GM21381 (cell line): ENCODE data around the gene FCSK.
A peak's percentile ranks its signal among the peaks of the same experiment; 100 is the strongest.

Experiments
- ATAC-seq: cut with Tn5 transposase; IDR thresholded peaks from one replicate; pipeline ENCODE4 v1.9.1; 2021; ENCODE audit warnings: mild to moderate bottlenecking, moderate library complexity; ENCODE audit not compliant: unreplicated experiment

Gene FCSK

DNA sequence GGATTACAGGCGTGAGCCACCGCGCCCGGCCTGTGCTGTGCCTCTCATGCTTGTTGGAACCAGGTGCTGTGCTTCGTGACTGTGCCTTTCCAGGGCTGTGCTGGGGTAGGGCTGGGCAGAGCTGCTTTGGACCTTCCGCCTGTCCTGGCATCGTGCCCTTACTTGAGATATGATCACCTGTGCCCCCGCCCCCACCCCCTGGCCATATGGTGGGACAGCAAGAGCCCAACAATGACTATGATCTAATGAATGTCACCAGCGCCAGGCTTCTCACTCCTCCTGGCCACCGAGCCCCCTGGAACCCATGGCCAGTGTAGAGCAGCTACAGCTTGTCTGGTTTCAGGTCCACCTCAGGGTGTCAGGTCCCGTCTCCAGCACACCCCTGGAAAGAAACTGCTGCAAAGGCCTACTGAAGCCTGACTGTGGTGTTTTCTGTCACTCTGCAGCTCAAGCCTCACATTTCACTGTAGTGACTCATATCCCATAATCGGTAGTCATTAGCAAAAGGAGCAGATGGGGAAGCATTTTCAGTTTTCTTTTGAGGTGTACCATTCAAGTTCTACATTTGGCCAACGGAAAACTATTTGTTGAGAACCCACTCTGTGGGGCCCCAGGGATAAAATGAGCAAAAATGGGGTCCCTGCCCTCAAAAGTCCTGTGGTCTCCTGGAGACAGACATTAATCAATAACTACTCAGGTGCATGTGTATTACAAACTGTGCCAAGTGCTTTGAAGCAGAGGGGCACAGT, 22.1 kb downstream of the FCSK start:
- ATAC-seq: peak; percentile 90

DNA sequence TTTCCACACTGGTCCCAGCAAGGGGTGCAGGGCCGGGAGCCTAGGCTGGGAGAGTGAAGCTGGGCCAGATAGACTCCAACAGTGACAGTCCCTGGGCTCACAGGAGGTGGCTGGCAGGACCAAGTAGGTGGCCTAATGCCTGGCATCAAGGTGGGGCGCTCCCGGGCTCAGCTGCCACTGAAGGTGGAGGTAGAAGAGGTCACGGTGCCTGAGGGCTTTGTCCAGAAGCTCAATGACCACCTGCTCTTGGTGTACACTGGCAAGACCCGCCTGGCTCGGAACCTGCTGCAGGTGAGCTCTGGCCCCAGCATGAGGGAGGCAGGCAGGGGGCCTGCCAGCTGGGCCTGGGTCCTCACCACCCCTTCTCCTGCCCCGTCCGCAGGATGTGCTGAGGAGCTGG, 23.8 kb downstream of the FCSK start:
- no peak for ATAC-seq

DNA sequence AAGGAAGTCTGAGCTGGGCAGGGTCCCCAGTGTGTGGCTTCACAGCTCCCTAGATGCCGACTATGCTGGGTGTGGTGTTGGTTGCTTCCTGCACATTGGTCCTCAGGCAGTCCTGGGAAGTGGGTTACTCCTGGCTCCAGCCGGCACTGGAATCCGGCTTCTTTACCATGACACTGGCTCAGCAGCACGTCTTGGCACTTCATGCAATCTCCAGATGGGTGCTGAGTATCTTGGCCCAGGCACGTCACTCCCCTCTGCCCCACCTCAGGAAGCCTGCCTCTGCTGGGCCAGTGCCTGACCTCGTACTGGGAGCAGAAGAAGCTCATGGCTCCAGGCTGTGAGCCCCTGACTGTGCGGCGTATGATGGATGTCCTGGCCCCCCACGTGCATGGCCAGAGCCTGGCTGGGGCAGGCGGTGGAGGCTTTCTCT, 24.5 kb downstream of the FCSK start:
- ATAC-seq: no peak

- no peak for ATAC-seq
These were observed 26.0 kb downstream of the FCSK start for GRCh38 chr16:70480127-70481105.

DNA sequence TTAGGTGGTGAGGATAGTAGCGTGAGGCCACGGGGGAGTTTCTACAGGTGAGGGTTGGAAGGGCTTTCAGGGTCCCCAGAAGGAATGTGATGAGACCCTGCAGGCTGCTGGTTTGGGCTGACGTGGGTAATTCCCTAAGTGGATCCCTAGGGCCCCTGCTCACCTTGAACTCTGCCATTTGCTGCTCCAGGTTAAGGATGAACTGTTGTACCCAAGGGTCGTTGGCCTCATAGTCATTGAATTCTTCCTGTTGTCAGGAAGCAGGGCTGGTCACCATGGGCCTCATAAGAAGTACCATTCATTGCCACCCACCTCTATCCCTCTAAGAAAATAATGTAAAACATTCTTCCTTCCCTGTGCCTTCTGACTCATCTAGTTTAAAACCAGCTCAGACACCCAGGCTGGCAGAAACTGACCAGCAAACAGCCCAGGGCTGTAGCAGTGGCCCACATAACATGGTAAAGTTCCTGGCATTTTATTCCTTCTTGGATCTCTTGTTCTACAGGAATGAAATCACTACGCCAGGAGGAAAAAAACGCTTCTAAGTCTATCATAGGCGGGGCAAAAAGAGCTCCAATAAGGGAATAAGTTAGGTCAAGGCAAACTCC, 27.6 kb downstream of the FCSK start:
- no peak for ATAC-seq

DNA sequence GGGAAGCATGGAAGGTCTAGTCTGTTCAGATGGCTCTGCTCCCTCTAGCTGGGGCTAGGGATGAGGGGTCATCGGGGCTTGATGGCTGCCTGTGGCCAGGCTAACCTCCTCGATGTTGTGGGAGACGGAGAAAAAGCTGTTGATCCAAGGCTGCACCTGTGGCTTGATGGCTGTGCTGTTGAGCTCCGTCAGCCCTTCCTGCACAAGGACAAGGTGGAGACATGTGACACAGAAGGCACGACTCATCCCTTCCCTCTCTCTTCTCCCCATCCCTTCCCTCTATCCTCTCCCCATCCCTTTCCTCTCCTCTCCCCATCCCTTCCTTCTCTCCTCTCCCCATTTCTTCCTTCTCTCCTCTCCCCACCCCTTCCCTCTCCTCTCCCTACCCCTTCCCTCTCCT, 28.2 kb downstream of the FCSK start:
- ATAC-seq: no peak

DNA sequence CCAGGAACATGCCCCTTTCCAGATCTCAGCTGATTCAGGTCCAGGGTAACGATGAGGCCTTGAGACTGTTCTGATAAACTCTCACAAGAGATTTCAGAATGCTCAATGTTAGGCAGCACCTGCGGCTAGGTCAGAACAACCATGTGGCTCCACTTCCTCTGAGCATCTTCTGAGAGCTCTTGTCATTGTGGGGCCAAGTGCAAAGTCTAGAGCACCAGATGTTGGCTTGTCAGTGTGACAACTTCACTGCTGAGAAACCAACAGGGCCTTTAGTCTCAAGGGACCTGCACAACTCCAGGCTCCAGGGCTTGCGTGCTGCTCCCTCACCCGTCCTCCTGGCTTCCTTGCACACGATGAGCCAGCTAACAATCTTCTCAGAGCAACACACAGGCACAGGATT, 29.0 kb downstream of the FCSK start:
- no peak for ATAC-seq

GRCh38 chr16:70484867-70485266, 30.5 kb downstream of the FCSK start:
- ATAC-seq: no peak

DNA sequence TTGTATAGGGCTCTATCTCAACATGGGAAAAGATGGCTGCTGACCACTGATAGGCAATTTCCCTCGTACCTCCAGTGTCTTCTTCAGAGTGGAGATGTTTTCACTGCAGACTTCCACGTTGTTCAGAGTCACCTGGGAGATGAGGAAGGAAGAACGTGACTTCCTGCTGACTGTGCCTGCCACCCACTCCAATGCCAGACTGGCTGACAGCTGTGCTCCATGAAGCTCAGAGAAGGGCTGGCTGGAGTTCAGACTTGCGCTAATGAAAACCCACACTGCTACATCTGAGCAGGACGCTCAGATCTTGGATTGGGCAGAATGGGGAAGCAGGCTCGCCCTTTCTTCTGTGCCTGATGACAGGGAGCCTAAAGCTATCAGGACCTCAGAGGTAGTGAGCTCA, 35.9 kb downstream of the FCSK start:
- no peak for ATAC-seq

DNA sequence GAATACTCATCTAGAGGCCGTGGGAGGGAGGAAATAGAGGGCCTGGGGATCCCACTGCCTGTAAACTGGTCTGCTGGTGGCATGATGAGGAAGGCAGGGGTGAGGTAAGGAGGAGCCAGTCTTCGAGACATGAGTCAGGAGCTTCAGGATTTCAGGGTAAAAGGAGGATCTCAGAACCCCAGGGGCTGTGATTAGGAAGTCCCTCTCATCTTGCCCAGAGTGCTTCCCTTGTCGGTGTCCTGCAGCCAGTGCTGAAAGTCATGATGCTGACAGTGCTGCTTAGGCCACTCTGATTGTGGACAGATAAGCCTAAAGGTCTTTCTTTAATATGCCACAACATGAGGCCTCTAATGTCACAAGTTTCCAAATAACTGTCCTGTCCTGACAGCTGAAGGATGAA, 39.4 kb downstream of the FCSK start:
- ATAC-seq: no peak

- no peak for ATAC-seq
These were observed 39.9 kb downstream of the FCSK start for GRCh38 chr16:70494202-70494770.

- ATAC-seq: no peak
These were observed 40.4 kb downstream of the FCSK start for GRCh38 chr16:70494777-70495176.

DNA sequence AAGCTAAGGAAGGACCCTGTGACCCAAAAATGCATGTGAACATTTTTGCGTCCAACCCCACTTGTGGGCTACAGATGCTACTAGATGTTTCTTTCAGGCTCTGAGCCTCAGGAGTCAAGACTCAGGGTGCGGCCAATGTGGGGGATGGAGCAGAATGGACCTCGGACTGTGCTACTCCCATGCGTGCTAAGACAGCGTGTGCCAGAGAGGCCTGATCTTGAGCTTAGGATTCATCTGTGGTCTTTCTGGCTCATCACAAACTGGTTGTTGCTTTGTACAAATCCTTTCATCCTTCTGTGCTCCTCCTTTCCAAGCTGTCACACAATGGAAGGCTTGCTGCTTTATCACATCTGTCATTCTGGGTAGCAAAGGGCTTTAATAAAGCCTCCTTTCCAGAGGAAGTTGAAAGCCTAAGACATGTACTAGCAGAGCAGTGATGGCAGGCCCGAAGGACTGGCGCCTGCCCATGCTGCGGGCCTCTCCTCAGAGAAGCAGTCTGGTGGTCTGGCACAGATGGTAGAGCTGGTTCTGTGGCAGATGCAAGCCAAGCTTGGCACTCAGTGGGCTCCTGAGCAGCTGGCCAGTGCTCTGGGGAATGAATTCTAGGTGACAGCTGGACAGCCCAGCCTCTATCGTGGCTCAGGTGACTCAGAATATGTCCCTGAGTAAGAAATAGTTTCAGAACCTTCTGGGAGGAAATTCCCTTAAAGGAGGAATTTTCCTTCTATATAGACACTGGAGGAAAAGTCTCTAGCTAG, 41.2 kb downstream of the FCSK start:
- ATAC-seq: no peak

- ATAC-seq: no peak
These were observed 42.1 kb downstream of the FCSK start for GRCh38 chr16:70496513-70496912.

DNA sequence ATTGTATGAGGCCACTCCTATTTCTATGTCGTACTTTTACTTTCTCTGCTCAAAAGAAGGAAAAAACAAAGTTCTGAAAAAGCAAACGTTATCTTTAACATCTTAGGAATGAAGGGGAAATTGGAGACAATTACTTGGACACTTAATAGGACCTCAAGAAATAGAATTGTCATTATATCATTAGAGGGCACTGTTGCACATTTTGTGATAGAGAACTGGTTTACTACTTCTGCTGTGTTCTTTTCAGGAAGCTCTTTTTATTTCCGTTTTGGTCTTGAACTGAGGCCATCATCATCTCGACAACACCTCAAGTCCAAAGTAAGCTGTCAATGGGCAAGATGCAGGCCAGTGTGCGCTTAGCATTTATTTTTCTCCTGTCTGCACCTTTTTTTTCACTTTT, 54.4 kb downstream of the FCSK start:
- no peak for ATAC-seq

DNA sequence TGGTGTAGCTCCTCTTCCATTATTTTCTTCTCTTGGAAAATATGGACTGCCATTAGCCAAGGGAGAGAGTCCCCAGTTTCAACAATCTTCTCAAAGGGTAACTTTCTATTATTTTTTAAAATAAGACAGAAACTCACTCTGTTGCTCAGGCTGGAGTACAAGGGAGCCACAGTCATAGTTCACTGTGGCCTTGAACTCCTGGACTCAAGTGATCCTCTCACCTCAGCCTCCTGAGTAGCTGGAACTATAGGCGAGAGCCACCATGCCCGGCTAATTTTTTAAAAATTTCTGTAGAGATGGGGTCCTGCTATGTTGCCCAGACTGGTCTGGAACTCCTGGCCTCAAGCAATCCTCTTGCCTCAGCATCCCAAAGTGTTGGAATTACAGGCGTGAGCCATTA, 55.8 kb downstream of the FCSK start:
- ATAC-seq: no peak

GRCh38 chr16:70511833-70512232, 57.4 kb downstream of the FCSK start:
- ATAC-seq: no peak

DNA sequence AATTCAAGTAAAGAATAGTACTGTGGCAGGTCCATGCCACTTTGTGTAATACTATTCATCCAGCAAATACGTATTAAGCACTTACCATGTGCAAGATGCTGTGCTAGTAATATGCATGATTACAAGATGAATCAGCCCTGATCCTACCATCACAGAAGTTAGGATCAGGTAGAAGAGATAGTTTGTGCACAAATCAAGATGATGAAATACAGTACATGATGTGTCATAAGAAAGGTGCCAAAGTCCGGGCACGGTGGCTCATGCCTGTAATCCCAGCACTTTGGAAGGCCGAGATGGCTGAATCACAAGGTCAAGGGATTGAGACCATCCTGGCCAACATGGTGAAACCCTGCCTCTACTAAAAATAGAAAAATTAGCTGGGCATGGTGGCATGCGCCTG, 58.1 kb downstream of the FCSK start:
- no peak for ATAC-seq

GRCh38 chr16:70520612-70521297, 66.4 kb downstream of the FCSK start:
- ATAC-seq: no peak
